Activated CD8-positive, alpha-beta memory T cell treated with anti-CD3 and anti-CD28 coated beads for 24 hours (primary cell): ENCODE results near the gene B4GALT5.

ENCODE experiments used
- DNase-seq: peaks from one replicate; pipeline ENCODE4 v3.0.0-alpha.2; 2020

Gene B4GALT5

DNA sequence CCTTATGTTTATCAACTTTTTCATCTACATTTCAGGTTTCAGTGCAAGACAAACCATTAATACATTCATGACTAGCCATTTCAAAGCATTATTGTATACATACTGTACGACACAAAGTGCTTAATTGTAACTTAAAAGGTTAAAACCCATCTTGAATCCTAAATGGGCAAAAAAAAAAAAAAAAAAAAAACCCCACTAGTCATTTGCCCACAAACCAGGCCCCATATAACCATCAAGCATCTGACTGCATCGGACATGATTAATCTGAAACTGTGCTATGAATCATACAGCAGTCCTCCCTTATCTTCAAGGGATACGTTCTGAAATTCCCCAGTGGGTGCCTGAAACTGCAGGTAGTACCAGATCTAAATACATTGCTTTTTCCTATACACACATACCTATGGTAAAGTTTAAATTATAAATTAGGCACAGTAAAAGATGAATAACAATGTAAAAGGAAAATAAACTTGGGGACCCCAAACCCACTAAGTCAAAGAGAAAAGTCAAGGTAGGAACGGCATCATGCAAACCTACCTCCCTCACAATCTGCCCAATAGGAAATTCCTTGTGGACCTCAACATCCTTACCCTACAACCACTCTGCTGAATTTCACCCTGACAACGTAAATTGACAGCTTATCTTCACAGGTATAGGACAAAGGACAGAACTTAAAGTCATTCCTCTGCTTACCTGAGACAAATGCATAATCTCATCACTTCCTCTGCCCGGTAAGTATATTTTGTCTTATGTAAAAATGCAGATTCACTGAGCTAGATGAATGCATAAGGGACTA lies 14.3 kb downstream of the B4GALT5 start:
- DNase-seq = no peak

DNA sequence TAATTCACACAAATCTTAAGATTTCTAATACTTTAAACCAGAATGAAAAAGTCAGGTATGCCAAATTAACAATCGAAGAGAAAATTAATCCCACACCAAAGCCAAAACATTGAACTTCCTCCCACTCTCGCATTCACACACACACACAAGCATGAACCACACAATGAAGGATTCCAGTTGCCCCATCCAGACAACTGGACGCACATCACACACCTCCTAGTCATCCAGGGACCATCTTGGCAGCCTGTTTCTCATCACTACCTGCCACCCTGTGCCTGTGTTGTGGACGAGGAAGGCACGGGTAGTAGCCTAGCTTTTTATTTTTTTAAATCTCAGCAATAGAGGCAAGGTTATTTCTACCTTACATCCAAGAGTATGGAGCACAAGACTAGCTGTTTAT lies 15.2 kb downstream of the B4GALT5 start:
- DNase-seq = no peak

DNA sequence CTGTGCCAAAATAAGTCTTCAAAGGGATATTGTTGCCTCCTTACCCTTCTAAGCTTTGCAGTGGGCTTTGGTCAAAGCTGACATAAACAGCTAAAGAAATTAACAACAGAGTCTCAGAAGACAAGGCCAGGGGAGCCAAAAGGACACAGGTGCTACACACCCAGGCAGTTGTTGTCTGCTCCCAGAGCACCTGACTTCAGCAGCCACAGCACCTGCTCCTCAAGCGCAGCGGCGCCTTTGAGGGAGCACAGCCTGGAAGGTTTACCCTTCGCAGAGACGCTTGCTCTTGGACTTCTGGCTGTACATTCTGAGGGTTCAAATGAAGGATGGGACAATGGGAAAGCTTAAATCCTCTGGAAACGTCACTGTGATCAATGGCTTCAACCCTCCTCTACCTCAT lies 16.6 kb downstream of the B4GALT5 start:
- DNase-seq = no peak

DNA sequence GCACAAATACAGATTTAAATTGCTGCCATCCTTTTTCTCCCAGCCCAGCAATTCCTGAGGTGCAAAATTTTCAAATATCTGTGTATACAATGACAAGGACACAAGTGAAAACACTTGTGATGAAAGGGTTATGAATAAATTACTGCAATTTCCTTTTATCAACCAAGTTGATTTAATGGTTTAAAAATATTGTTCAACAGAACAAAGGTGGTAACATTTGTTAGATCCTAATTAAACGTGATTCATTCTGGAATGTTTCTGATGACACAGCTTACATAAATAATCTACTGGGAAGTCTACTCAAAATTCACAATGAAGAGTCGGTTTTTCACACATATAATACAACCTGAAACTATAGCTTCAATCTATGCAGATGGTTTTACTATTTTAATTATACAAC lies 17.1 kb downstream of the B4GALT5 start:
- DNase-seq = no peak

DNA sequence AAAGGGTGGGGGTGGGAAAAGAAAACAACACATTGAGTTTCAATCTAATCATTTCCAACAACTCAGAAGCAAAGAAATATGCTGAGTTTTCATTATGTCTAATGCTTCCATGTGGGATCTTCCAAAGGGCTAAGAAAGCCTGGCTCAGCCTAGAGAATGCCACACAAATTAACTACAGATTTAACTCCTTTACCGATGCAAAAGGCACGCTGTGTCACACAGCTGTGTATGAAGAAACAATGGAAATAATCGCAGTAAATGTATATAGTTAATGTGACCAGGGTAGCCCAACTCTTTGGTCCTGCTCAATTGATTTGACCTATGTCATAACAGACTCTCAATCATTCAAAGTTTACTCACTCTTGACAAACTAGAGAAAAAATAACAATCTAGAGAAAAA lies 17.8 kb downstream of the B4GALT5 start:
- DNase-seq = no peak

DNA sequence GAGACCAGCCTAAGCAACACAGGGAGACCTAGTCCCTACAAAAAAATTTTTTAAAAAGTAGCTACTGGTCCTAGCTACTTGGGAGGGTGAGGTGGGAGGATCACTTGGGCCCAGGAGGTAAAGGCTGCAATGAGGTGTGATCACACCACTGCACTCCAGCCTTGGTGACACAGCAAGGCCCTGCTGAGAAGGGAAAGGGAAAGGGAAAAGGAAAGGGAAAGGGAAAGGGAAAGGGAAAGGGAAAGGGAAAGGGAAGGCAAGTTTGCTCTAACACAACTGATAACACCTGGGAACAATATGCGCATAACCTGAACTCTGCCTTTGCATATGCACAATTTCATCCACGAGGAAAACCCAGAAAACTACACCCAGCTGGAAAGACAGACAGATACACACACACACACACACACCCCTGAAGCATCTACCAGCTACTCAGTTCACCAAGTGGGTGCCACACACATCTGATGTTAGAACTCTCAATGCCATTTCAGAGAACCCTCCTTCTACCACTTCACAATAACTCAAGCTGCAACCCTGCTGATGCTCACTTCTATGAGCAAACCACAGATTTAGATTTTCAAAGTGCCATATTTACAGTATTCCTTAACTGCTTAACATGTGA lies 19.1 kb downstream of the B4GALT5 start:
- DNase-seq = no peak

DNA sequence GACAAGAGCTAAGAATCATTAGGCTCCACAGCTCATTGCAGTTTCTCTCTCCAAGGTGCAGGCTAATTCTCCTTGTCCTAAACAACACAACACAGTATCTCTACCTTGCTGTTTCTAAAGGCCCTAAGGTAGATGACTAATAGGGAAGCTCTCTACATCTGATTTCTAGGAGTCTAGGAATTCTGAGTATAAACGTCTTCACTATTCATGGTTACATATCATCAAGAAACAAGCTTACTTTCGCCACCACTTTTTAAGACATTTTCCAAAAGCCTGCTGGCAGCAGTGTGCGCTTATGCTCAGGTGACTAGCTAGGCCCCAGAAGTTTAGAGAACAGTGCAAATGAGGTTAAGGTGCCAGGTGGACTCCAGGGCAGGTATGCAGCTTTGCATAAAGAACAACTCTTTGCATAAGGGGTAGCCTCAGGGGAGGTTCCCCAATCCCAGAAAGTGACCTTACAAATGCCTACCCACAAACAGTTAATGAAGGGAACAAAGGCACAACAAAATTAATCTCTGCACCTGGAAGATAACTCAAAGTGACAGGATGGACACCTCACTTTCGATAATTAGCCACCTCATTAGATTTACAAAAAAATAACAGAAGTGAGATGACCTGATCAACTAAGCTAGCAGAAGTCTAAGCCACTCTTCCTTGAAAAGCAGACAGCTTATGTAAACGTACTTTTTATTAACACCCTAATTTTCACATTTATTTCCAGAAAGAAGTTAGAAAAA lies 20.1 kb downstream of the B4GALT5 start:
- no peak for DNase-seq

DNA sequence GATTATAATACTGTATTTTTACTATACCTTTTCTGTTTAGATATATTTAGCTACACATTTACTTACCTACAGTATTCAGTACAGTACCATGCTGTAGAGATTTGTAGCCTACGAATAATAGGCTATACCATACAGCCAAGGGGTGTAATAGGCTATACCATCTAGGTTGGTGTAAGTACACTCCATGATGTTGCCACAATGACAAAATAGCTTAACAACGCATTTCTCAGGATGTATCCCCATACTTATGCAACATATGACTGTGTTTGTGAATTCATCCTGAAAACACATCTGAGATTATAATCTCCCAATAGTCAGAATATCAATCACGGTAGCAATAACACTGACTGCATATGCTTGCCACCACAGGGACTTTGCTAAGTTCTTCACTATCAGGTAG lies 20.7 kb downstream of the B4GALT5 start:
- no peak for DNase-seq

DNA sequence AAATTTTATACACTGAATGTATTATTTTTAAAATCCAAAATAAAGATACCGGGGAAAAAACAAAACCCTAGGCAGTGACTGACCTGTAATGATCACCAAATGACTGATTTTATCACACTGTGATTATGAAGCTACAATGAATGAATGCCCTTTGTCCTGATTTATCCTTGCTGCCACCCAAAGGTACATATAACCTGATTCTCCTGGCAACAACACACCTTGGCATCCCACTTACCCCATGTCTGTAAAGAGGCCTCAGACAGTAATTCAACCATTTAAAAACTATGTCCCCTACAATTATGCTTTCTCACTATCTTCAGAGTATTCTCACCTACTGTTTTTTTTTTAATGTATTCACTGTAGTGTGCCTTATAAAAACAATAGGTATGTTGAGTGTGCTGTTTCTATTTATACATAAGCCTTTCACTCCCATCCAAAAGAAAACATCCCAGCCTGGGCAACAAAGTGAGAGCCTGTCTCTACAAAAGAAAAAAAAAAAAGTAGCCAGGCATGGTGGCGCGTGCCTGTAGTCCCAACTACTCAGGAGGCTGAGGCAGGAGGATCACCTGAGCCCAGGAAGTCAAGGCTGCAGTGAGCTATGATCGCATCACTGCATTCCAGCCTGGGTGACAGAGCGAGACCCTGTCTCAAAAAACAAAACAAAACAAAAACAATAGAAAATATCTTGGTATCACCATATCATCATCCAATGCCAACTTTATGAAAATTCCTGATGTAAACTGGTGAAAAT lies 21.7 kb downstream of the B4GALT5 start:
- DNase-seq = no peak

DNA sequence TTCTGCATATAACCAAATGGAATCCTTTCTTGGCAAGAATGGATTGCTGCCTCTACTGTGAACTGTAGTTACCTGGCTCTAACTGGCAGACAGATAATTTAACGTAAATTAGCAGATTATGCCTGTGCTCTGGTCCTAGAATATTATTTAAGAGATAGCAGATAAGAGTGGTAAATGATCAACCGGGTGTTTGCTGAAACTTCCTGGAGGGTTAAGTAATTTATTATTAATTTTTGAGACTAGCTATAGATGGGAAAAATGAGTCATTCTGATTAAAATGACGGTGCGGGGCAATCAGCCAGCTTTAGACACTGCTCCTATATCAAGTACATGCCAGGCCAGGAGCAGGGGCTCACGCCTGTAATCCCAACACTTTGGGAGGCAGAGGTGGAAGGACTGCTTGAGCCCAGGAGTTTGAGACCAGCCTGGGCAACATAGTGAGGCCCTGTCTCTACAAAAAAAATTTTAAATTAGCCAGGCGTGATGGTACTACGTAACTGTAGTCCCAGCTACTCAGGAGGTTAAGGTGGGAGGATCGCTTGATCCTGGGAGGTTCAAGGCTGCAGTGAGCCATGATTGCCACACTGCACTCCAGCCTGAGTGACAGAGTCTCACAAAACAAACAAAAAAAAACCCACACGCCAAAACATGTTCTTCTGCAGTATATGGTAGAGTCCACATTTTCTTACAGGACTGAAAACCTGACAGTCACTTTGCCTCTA lies 22.6 kb downstream of the B4GALT5 start:
- DNase-seq = no peak

DNA sequence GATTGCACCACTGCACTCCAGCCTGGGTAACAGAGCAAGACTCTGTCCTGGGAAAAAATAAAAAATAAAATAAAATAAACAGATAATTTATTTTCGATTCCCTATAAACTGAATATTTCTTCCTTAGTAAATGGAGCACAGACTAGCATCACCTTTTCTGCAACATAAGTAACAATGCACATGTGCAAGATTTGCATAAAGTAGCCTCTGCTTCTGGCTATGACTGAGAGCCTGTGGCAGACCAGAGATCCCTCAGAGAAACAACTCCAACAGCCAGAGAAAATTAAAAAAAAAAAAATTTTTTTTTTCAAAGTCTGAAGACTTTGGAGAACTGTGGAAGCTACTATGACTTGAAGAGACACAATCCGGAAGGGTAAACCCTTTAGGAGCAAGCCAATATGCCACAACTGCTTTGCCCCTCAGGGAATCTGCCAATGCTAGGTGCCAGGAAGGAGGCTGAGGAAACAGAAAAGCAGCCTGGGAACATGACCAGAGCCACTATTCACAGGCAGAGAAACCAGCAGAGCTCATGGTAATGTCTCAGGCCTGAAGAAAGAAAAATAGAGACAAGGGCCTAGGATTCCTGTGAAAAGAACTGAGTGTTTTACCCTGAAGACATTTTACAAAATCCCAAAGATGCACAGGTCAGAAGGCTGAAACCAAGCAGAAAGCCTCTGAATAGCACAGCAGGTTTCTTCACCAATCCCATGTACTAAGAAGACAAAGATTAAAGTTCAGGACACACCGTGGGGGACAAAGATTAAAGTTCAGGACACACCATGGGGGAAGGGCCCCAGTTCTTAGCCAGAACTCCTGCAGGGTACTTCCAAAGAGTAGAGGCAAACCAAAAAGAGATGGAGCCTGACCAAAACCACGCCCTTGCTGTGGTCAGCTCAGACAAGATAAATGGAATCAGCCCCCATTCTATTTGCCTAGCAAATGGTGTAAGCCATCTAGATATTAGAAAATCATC lies 25.8 kb downstream of the B4GALT5 start:
- no peak for DNase-seq

DNA sequence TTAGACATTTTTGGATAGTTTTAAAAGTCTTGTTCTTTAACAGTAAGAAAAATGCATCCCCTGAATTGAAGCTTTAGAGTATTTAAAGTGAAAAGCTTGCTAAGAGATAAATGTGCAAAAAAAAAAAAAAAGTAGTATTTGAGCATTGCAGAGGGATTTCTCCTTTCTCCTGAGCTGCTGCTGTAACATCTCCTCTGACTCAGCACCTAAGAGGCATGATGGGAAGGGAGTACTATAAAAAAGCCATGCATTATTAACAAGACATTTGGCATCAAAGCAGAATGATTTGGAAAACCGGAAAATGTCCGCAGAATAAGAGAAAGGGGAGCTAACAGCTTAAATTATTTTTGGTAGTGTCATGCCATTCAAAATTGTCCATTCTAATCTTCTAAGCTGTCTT lies 27.9 kb downstream of the B4GALT5 start:
- DNase-seq = no peak

DNA sequence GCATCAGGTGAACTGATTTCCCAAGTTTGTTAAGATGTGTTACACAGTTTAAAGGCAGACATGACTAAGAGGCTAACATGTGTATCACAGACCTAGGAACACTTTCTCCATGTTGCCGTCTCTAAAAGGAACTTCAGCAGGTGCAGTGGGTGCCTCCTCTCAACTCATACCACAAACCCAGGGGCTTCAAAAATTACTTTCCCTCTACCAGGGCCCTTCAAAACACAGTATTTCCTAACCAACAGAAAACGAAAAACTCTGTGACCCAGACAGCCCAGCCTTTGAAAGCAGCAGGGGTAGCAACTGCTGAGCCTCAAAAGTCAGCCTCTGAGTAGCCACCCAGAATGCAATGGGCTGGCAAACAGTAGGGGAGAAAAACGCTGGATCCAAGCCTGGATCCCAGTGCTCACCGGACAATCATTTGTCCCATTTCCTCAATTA lies 28.5 kb downstream of the B4GALT5 start:
- no peak for DNase-seq

DNA sequence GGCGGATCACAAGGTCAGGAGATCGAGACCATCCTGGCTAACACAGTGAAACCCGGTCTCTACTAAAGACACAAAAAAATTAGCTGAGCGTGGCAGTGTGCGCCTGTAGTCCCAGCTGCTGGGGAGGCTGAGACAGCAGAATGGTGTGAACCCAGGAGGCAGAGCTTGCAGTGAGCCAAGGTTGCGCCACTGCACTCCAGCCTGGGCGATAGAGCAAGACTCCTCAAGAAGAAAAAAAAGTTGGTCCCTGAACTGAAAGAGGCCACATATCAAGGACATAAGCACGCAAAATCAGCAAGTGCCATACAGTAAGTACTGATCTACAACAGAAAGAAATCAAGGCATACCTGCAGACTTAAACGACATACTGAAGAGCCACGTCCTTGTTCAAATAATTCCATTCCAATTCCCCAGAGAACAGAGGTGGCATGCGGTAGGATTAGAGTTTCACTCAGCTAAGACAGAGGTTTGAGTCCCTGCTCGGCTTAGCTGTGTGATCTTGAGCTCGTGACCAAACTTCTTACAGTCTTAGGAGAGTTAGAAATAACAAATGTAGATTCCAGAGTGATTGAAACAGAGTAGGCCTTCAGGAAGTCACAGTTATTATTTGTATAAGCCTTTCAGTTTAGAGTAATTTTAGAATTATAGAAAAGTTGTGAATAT lies 29.2 kb downstream of the B4GALT5 start:
- no peak for DNase-seq

DNA sequence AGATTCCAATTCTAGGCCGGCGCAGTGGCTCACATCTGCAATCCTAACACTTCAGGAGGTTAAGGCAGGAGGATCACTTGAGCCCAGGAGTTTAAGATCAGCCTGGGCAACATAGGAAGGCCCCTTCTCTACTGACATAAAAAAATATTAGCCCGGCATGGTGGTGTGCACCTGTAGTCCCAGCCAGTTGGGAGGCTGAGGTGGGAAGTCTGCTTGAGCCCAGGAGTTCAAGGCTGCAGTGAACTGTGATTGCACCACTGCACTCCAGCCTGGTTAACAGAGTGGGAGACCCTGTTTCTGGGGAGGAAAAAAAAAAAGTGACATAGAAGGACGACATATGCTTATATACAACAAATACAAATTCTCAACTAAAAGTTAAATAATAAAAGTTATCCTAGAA lies 30.9 kb downstream of the B4GALT5 start:
- DNase-seq = no peak

DNA sequence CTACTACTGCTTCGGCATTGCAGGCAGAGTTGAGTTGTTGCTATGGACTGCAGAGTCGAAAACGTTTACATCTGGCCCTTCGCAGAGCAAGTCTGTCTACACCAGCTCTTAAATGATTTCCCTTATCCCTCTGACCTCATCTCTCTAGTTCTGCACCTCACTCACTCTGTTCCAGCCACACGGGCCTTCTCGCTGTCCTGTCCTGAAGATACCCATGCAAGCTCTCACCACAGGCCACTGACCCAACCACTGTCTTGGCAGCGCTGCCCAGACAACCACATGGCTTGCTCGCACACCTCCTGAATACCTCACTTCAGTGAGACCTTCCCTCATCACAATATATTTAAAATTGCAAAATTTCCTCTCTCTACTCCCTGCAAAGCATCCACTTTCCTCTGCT lies 31.4 kb downstream of the B4GALT5 start:
- no peak for DNase-seq

DNA sequence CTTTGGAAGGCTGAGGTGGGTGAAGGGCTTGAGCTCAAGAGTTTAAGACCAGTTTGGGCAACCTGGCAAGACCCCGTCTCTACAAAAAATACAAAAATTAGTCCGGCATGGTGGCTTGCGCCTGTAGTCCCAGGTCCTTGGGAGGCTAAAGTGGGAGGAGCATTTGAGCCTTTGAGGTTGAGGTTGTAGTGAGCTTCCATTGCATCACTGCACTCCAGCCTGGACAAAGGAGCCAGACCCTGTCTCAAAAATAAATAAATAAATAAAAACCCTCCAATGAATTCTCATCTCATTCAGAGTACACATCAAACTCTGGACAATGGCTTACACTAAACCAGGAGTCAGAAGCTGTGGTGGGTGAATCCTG lies 31.8 kb downstream of the B4GALT5 start:
- DNase-seq = no peak

DNA sequence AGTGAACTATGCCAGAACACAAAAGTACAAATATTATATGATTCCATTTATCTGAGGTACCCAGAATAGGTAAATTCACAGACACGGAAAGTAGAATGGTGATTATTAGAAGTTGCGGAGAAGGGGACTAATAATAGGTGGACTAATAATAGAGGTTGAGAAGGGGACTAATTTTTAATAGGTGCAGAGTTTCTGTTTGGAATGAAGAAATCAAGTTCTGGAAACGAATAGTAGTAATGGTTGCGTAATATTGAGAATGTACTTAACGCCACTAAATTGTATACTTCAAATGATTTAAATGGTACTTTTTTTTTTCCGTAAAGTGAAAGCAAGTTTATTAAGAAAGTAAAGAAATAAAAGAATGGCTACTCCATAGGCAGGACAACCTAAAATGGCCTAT lies 33.2 kb downstream of the B4GALT5 start:
- no peak for DNase-seq

DNA sequence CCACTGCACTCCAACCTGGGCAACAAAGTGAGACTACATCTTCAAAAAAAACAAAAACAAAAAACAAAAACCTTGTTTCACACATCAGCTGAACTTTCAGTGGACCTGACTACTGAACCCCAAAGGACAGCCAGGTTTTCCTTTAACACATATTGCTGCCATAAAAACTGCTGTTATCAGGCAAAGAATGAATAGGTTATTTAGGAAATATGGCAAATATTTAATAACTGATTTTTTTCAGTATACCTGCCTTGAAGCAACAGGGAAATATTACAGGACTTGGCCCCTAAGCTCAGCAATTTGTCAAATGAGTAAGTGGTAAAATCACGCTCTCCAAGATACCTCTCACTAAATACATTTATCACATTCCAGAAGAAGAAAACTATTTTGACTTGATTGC lies 34.0 kb downstream of the B4GALT5 start:
- no peak for DNase-seq

DNA sequence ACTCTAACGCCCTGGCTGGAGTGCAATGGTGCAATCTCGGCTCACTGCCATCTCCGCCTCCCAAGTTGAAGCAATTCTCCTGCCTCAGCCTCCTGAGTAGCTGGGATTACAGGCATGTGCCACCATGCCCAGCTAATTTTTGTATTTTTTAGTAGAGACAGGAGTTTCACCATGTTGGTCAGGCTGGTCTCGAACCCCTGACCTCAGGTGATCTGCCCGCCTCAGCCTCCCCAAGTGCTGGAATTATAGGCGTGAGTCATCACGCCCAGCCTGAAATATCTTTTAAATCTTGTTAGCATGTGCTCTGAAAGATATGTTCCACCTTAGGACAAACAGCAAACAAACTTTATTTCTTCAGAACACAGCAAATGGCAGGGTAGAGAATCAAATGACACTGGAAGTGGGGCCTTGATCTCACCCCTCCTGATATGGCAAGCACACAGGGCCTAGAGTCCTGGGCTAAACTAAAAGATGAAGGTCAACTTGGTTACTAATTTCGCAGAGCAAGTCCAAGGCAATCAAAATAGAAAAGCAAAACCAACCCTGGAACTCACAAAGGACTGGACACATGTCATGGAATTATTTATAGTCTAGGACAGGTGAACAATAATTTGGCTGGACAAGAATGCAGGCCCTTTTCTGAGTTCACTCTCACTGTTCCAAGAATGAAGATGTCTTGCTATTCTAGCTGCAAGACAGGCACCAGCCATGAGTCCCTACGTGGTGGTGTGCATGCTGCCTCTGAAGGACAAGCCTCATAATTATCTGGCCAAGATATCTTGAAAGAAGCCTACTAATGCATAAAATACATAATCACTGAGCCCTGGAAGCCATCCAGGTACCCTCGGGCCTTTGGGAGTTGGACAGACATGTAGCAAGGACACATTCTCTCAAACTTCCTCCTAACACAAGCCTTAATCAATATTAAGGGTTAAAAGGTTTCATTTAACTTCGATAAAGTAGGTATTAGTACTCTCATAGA lies 35.6 kb downstream of the B4GALT5 start:
- no peak for DNase-seq
